Fibroblast of peridontal ligament (primary cell): Measurements from ENCODE around the gene PPFIA3.
"Not testable (repeated sequence)": the region's sequence is repeated elsewhere in the genome, so short reads cannot be mapped to it uniquely, and the experiment has no call there.

Experiments
- DNase-seq: peaks from one replicate; pipeline ENCODE4 v3.0.0-alpha.2; 2010; ENCODE audit errors: extremely low read depth

Gene PPFIA3

GRCh38 chr19:49102303-49102702 lies 17.0 kb upstream of the PPFIA3 start:
- no peak for DNase-seq

- DNase-seq, result no peak
These were observed 15.8 kb upstream of the PPFIA3 start for GRCh38 chr19:49103331-49104085.

GRCh38 chr19:49104229-49104864 lies 15.0 kb upstream of the PPFIA3 start:
- no peak for DNase-seq

- DNase-seq, result peak; percentile 52
These were observed 12.7 kb upstream of the PPFIA3 start for GRCh38 chr19:49106648-49107135.

GRCh38 chr19:49107625-49108459 lies 11.5 kb upstream of the PPFIA3 start:
- DNase-seq, result no peak

GRCh38 chr19:49109051-49109450 lies 10.3 kb upstream of the PPFIA3 start:
- DNase-seq, result no peak

GRCh38 chr19:49109569-49110233 lies 9.6 kb upstream of the PPFIA3 start:
- DNase-seq, result no peak

GRCh38 chr19:49110567-49110966 lies 8.8 kb upstream of the PPFIA3 start:
- DNase-seq, result peak; percentile 68

- no peak for DNase-seq
These were observed 7.9 kb upstream of the PPFIA3 start for GRCh38 chr19:49111218-49111998.

- peak; percentile 42 for DNase-seq
These were observed 5.3 kb upstream of the PPFIA3 start, which contains the start of gene LIN7B for GRCh38 chr19:49113762-49114629. TSS of gene LIN7B (plus strand) at chr19:49114370. CDS start at chr19:49114405, 35 bp downstream.

GRCh38 chr19:49114630-49115363 lies 4.5 kb upstream of the PPFIA3 start:
- DNase-seq, result peak; percentile 45

GRCh38 chr19:49116544-49116943 lies 2.8 kb upstream of the PPFIA3 start:
- DNase-seq, result no peak

- DNase-seq, result no peak
These were observed 1.4 kb upstream of the PPFIA3 start for GRCh38 chr19:49117677-49118564.

GRCh38 chr19:49118565-49119410 lies 556 bp upstream of the PPFIA3 start, which contains the start of gene C19orf73:
TSS of gene C19orf73 (minus strand) at chr19:49119143. CDS start at chr19:49119022, 121 bp downstream.
- DNase-seq, result peak; percentile 86

- DNase-seq, result no peak
These were observed 960 bp downstream of the PPFIA3 start for GRCh38 chr19:49120325-49120683.

- no peak for DNase-seq
These were observed 1.5 kb downstream of the PPFIA3 start for GRCh38 chr19:49120868-49121267.

- DNase-seq, result not testable (repeated sequence)
These were observed 2.5 kb downstream of the PPFIA3 start for GRCh38 chr19:49121841-49122240.
